HepG2 (cell line): ENCODE data around the gene SYTL5. TPM values are rescaled to one million over a fixed set of nuclear protein-coding genes. Genes with fewer than 3 reads are reported as not detected.

Experiments
- ATAC-seq: fragments of 200-7000 bp; cut with Tn5 transposase; 3 replicates; pipeline ENCODE4 v1.9.1; 2020; ENCODE audit warnings: mild to moderate bottlenecking, moderate library complexity
- BruUV-seq: library from RNA; stranded (reverse); fragments of 400-500 nt; replicated peaks from 2 replicates; lab custom pipeline; 2021; lab: Mats Ljungman, UMichigan
- CTCF ChIA-PET: fragments of 300-600 bp; formaldehyde crosslinking; extraction: SDS; loops from one replicate; lab custom pipeline; 2021; ENCODE audit warnings: low total read pairs, inconsistent platforms, low intra/inter-chr PET ratio; lab: Yijun Ruan, JAX
- POLR2A ChIA-PET: fragments of 350-600 bp; sonication (Branson Sonifier 250); formaldehyde crosslinking; loops from one replicate; lab custom pipeline; 2020; ENCODE audit warnings: antibody characterized with exemption, inconsistent platforms; lab: Yijun Ruan, JAX
- DNase-seq: peaks from one replicate; pipeline ENCODE4 v3.0.0-alpha.2; 2015; ENCODE audit warnings: low spot score
- FAIRE-seq: peaks from 3 replicates; lab custom pipeline; 2011; peaks lifted over from hg19 to GRCh38; lab: Jason Lieb, UNC
- H2AFZ ChIP-seq: one replicate; pipeline ENCODE4 v1.6.1; 2011; ENCODE audit warnings: low read length, inconsistent platforms
- H3K27ac ChIP-seq: fragments of 300-600 bp; 3 replicates; pipeline ENCODE4 v1.8.0; 2011; ENCODE audit warnings: mixed run types, mild to moderate bottlenecking, mixed read lengths, low read length, inconsistent platforms; ENCODE audit not compliant: insufficient read depth; ENCODE audit errors: extremely low read length
- H3K27me3 ChIP-seq, 2 experiments: fragments of 200-600 bp in 1 of 2; 2 replicates in 1 of 2; 3 replicates in 1 of 2; pipeline versions ENCODE4 v1.6.0 to v1.8.0; 2011; ENCODE audit warnings: low read length in 2 of 2, mild to moderate bottlenecking in 2 of 2, moderate library complexity in 2 of 2, inconsistent platforms in 1 of 2; ENCODE audit not compliant: insufficient read depth in 2 of 2, control insufficient read depth in 1 of 2
- H3K36me3 ChIP-seq, 2 experiments: fragments of 200-600 bp in 1 of 2; replicated peaks in 1 of 2; 2 replicates in 1 of 2; 3 replicates in 1 of 2; pipeline versions ENCODE4 v1.5.1 to v1.8.0; 2011; ENCODE audit warnings: low read length in 2 of 2, inconsistent platforms in 1 of 2; ENCODE audit not compliant: insufficient read depth in 2 of 2, control insufficient read depth in 1 of 2
- H3K4me1 ChIP-seq: 2 replicates; pipeline ENCODE4 v1.5.1; 2012; ENCODE audit warnings: low read length, inconsistent platforms; ENCODE audit not compliant: insufficient read depth
- H3K4me2 ChIP-seq: 2 replicates; pipeline ENCODE4 v1.6.0; 2011; ENCODE audit warnings: low read depth, low read length, inconsistent platforms
- H3K4me3 ChIP-seq, 3 experiments: fragments of 200-600 bp in 1 of 3; sonication (generic), shearing (Covaris generic) in 1 of 3; replicated peaks in 1 of 3; 2 replicates each; pipeline ENCODE4 v1.5.1; 2011 to 2016; ENCODE audit warnings: low read length in 3 of 3, inconsistent platforms in 2 of 3, low read depth in 2 of 3, mild to moderate bottlenecking in 2 of 3, control low read depth in 1 of 3, mixed read lengths in 1 of 3; ENCODE audit not compliant: insufficient read depth in 1 of 3
- H3K79me2 ChIP-seq: one replicate; pipeline ENCODE4 v1.6.1; 2011; ENCODE audit warnings: low read length, inconsistent platforms; ENCODE audit not compliant: insufficient read depth
- H3K9ac ChIP-seq: 2 replicates; pipeline ENCODE4 v1.6.0; 2011; ENCODE audit warnings: mild to moderate bottlenecking, low read depth, low read length, inconsistent platforms; ENCODE audit not compliant: insufficient read depth
- H3K9me3 ChIP-seq: 2 replicates; pipeline ENCODE4 v1.5.1; 2012; ENCODE audit warnings: mild to moderate bottlenecking, low read length
- H4K20me1 ChIP-seq: 2 replicates; pipeline ENCODE4 v1.6.0; 2011; ENCODE audit warnings: inconsistent platforms, mild to moderate bottlenecking, low read length, moderate library complexity; ENCODE audit not compliant: insufficient read depth
- BHLHE40 ChIP-seq: IDR thresholded peaks from 2 replicates; pipeline ENCODE4 v1.6.1; 2011; ENCODE audit warnings: low read length, improper control_type of control experiment
- CBX1 ChIP-seq: IDR thresholded peaks from one replicate; pipeline ENCODE4 v1.6.1; 2016; ENCODE audit warnings: antibody characterized with exemption, low read depth
- GLI4 ChIP-seq: sonication (generic); formaldehyde crosslinking; IDR thresholded peaks from 2 replicates; pipeline ENCODE4 v1.5.1; 2020; ENCODE audit warnings: missing genetic modification reagents, mild to moderate bottlenecking, moderate library complexity, borderline replicate concordance
- NFKB2 ChIP-seq: sonication (generic); formaldehyde crosslinking; IDR thresholded peaks from 2 replicates; pipeline ENCODE4 v1.4.0; 2020; ENCODE audit warnings: missing genetic modification reagents, borderline replicate concordance
- SALL2 ChIP-seq: sonication (generic); formaldehyde crosslinking; IDR thresholded peaks from 2 replicates; pipeline ENCODE4 v1.8.1; 2023; ENCODE audit warnings: mild to moderate bottlenecking, missing genetic modification reagents, inconsistent platforms
- SOX13 ChIP-seq, 3 experiments: fragments of 450-650 bp in 1 of 3; sonication (generic) in 1 of 3; formaldehyde crosslinking in 1 of 3; IDR thresholded peaks in 2 of 3; conservative IDR thresholded peaks in 1 of 3; 2 replicates each; pipeline versions ENCODE4 v1.5.0 to v1.6.1; 2016 to 2020; ENCODE audit warnings: antibody characterized with exemption in 1 of 3, mild to moderate bottlenecking in 1 of 3, missing compliant biosample characterization in 1 of 3, missing genetic modification reagents in 1 of 3, moderate library complexity in 1 of 3
- ZBTB8A ChIP-seq: sonication (generic); formaldehyde crosslinking; IDR thresholded peaks from 2 replicates; pipeline ENCODE4 v1.4.0; 2020; ENCODE audit warnings: mild to moderate bottlenecking, low read depth, missing genetic modification reagents, borderline replicate concordance
- ZGPAT ChIP-seq: IDR thresholded peaks from 2 replicates; pipeline ENCODE4 v1.6.1; 2016; ENCODE audit warnings: mild to moderate bottlenecking
- ZNF264 ChIP-seq: sonication (generic); formaldehyde crosslinking; IDR thresholded peaks from 2 replicates; pipeline ENCODE4 v1.4.0; 2020; ENCODE audit warnings: missing genetic modification reagents
- ZNF318 ChIP-seq: sonication (generic); formaldehyde crosslinking; IDR thresholded peaks from 2 replicates; pipeline ENCODE4 v1.4.0; 2020; ENCODE audit warnings: mild to moderate bottlenecking, missing genetic modification reagents
- ZNF34 ChIP-seq: sonication (generic); formaldehyde crosslinking; IDR thresholded peaks from 2 replicates; pipeline ENCODE4 v1.4.0; 2020; ENCODE audit warnings: mild to moderate bottlenecking, missing genetic modification reagents, borderline replicate concordance
- ZNF343 ChIP-seq: sonication (generic); formaldehyde crosslinking; IDR thresholded peaks from 2 replicates; pipeline ENCODE4 v1.4.0; 2020; ENCODE audit warnings: mild to moderate bottlenecking, missing genetic modification reagents
- ZNF383 ChIP-seq: sonication (generic); formaldehyde crosslinking; IDR thresholded peaks from 2 replicates; pipeline ENCODE4 v1.4.0; 2020; ENCODE audit warnings: missing genetic modification reagents, mild to moderate bottlenecking, borderline replicate concordance
- ZNF501 ChIP-seq: sonication (generic); formaldehyde crosslinking; IDR thresholded peaks from 2 replicates; pipeline ENCODE4 v1.5.1; 2020; ENCODE audit warnings: mild to moderate bottlenecking, moderate library complexity, missing genetic modification reagents
- ZNF562 ChIP-seq: sonication (generic); formaldehyde crosslinking; IDR thresholded peaks from 2 replicates; pipeline ENCODE4 v1.8.0; 2022; ENCODE audit warnings: missing genetic modification reagents, borderline replicate concordance
- ZNF598 ChIP-seq: sonication (generic); formaldehyde crosslinking; IDR thresholded peaks from 2 replicates; pipeline ENCODE4 v1.5.1; 2020; ENCODE audit warnings: mild to moderate bottlenecking, missing genetic modification reagents, borderline replicate concordance
- ZNF616 ChIP-seq: sonication (generic); formaldehyde crosslinking; IDR thresholded peaks from 2 replicates; pipeline ENCODE4 v1.5.0; 2020; ENCODE audit warnings: low read depth, mild to moderate bottlenecking, missing genetic modification reagents
- WGBS: methylation state at CpG from one replicate; pipeline ENCODE4 v1.1.6; 2017; ENCODE audit warnings: low lambda C conversion rate; 5-methylcytosine and 5-hydroxymethylcytosine counted together
- in situ Hi-C: cut with HindIII; loops from 2 replicates; pipeline ENCODE4 v1.10.0; 2017; ENCODE audit warnings: low pct_unique_long_range_greater_than_20kb; ENCODE audit not compliant: extremely low pct_ligation_motif_present
- intact Hi-C: fragments of 100-400 bp; cut with micrococcal nuclease; formaldehyde crosslinking; loops from one replicate; pipeline ENCODE4 v1.10.0; 2022; ENCODE audit not compliant: unreplicated experiment
- polyA plus RNA-seq, 8 experiments: library from polyadenylated mRNA; depleted of rRNA in 3 of 8; stranded (reverse) in 7 of 8; unstranded in 1 of 8; fragments of >200 nt; fragmentation: Illumina TruSeq in 4 of 8; extraction: Trizol in 4 of 8; gene quantifications; 2 replicates each; pipeline versions ENCODE4 v1.2.1 to v1.2.3, GENCODE V29; 2011 to 2016; ENCODE audit warnings: low read depth in 4 of 8, missing spikeins in 1 of 8, mixed read lengths in 1 of 8; ENCODE audit not compliant: insufficient read depth in 1 of 8
- total RNA-seq, 5 experiments: library from RNA; depleted of rRNA; stranded (reverse); fragments of >200 nt; fragmentation: Illumina TruSeq; extraction: Trizol; gene quantifications; 2 replicates each; pipeline ENCODE4 v1.2.3, GENCODE V29; 2016; ENCODE audit warnings: low read depth in 1 of 5

The SYTL5 gene
- total and polyA plus RNA-seq, 2 of the 13 experiments (the other 11 are each of a cell fraction or from before 2014, with no cell fraction given): not detected

DNA sequence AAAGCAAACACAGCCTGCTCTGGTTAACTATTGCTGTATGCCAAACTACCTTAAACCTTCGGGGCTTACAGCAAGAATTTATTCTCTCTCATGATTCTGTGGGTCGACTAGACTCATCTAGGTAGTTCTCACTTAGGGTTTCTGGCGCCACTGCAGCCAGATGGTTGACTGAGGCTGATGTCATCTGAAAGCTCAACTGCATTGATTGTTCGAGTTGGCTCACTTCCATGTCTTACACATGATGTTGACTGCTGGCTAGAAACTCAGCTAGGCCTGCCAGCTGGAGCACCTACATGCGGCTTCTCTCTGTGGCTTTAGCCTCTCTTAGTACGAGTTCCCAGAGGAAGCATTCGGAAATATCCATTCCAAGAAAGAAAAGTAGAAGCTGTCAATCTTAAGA is 111.1 kb downstream of the SYTL5 start:
- Histone ChIP-seq H3K4me1 (no peaks in the 10 kb centered on the region), H3K4me3 (no peak overlapping the region), H3K4me2 (no peak overlapping the region), H3K9ac (no peak overlapping the region), H3K27ac (no peak overlapping the region), H3K27me3 (no peaks in the 10 kb centered on the region), H2AFZ (no peak overlapping the region), H3K9me3 (no peaks in the 10 kb centered on the region), H3K79me2 (no peaks in the 10 kb centered on the region), H3K36me3 (no peaks in the 10 kb centered on the region), H4K20me1 (no peaks in the 10 kb centered on the region)
- no peak for ATAC-seq
- no peak for DNase-seq
- intact Hi-C loops (no loop called here), in situ Hi-C loops (no loop called here)
- ChIA-PET CTCF (no interaction called here), POLR2A (no interaction called here)
- no TSS peak for BruUV-seq
- WGBS: 0% methylated on average over 2 of the region's 7 CpGs
- FAIRE-seq: no peak
- TF ChIP-seq SALL2 (CRISPR knock-in tag) (no peak), ZNF562 (CRISPR knock-in tag) (no peak), ZNF616 (CRISPR knock-in tag) (no peak), ZNF264 (CRISPR knock-in tag) (no peak), GLI4 (no peak), ZNF318 (CRISPR knock-in tag) (no peak), ZNF598 (CRISPR knock-in tag) (no peak), CBX1 (no peak), NFKB2 (CRISPR knock-in tag) (no peak), ZNF501 (no peak), ZNF34 (CRISPR knock-in tag) (no peak), ZBTB8A (CRISPR knock-in tag) (no peak), ZNF343 (CRISPR knock-in tag) (no peak), BHLHE40 (no peak), SOX13 (IDR thresholded peaks at IDR 0.05) (no peak), SOX13 (CRISPR knock-in tag; conservative IDR thresholded peaks at IDR 0.05 in 1 of 2, IDR thresholded peaks at IDR 0.05 in 1 of 2) (no peak), ZGPAT (no peak), ZNF383 (CRISPR knock-in tag) (no peak)
